ENCODE results near the gene TMCC2.

- TF ChIP-seq, protein P1, sequence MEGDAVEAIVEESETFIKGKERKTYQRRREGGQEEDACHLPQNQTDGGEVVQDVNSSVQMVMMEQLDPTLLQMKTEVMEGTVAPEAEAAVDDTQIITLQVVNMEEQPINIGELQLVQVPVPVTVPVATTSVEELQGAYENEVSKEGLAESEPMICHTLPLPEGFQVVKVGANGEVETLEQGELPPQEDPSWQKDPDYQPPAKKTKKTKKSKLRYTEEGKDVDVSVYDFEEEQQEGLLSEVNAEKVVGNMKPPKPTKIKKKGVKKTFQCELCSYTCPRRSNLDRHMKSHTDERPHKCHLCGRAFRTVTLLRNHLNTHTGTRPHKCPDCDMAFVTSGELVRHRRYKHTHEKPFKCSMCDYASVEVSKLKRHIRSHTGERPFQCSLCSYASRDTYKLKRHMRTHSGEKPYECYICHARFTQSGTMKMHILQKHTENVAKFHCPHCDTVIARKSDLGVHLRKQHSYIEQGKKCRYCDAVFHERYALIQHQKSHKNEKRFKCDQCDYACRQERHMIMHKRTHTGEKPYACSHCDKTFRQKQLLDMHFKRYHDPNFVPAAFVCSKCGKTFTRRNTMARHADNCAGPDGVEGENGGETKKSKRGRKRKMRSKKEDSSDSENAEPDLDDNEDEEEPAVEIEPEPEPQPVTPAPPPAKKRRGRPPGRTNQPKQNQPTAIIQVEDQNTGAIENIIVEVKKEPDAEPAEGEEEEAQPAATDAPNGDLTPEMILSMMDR (IDR thresholded peaks at IDR 0.05) = no peak
- no peak for TF ChIP-seq EZH2 (IDR thresholded peaks at IDR 0.05; ENCODE audit: borderline replicate concordance, insufficient read depth, low read depth, low read length, poor library complexity, severe bottlenecking)
These were observed 3.0 kb upstream of the TMCC2 start for GRCh38 chr1:205224736-205225135.
